Ovary (tissue), 9 donors: Measurements from ENCODE around the gene ASB5. TPM values are rescaled to one million over a fixed set of nuclear protein-coding genes. Genes with fewer than 3 reads are reported as not detected.

Experiments
- DNase-seq, 5 donors: peaks; one replicate each; pipeline ENCODE4 v3.0.0-alpha.2; 2019 to 2020
- H3K27ac ChIP-seq, 2 donors: fragments of 200-600 bp; one replicate each; pipeline versions ENCODE4 v1.5.1 to v1.8.0; 2019 to 2022
- H3K27me3 ChIP-seq: fragments of 200-600 bp; one replicate; pipeline ENCODE4 v1.8.0; 2022
- H3K36me3 ChIP-seq: fragments of 200-600 bp; sonication (generic); one replicate; pipeline ENCODE4 v1.5.1; 2019
- H3K4me1 ChIP-seq: one replicate; pipeline ENCODE4 v1.8.1; 2013; ENCODE audit warnings: mild to moderate bottlenecking, moderate library complexity; ENCODE audit not compliant: insufficient read depth
- H3K4me3 ChIP-seq: fragments of 200-600 bp; sonication (generic); one replicate; pipeline ENCODE4 v1.5.1; 2017
- H3K9me3 ChIP-seq, 2 donors: fragments of 200-600 bp in 1 of 2; sonication (generic) in 1 of 2; one replicate each; pipeline versions ENCODE4 v1.5.1 to v1.8.1; 2013 to 2019; ENCODE audit warnings: mild to moderate bottlenecking in 1 of 2, moderate library complexity in 1 of 2
- CTCF ChIP-seq, 3 donors: fragments of 450-650 bp in 2 of 3; fragments of 200-600 bp in 1 of 3; IDR thresholded peaks; one replicate each; pipeline versions ENCODE4 v1.5.1 to v1.8.0; 2016 to 2022; ENCODE audit warnings: antibody characterized with exemption in 3 of 3, mild to moderate bottlenecking in 1 of 3
- EP300 ChIP-seq: sonication (generic); formaldehyde crosslinking; IDR thresholded peaks from one replicate; pipeline ENCODE4 v1.6.1; 2017; ENCODE audit warnings: antibody characterized with exemption
- POLR2A ChIP-seq: fragments of 450-650 bp; IDR thresholded peaks from one replicate; pipeline ENCODE4 v1.6.1; 2017; ENCODE audit warnings: antibody characterized with exemption, mild to moderate bottlenecking, moderate library complexity
- WGBS, 3 donors: extraction: QIAGEN DNeasy Blood & Tissue Kit in 1 of 3; methylation state at CpG; one replicate each; pipeline versions ENCODE4 v1.1.5 to v1.1.7; 2013 to 2017; 5-methylcytosine and 5-hydroxymethylcytosine counted together
- intact Hi-C, 4 donors: fragments of 100-400 bp; cut with DNase I; formaldehyde crosslinking; loops; one replicate each; pipeline versions ENCODE4 v1.11.0 to v1.15.1; 2022 to 2023
- polyA plus RNA-seq, 2 donors: library from polyadenylated mRNA; stranded (reverse); fragments of 200-250 nt in 1 of 2; fragments of 350-450 nt in 1 of 2; fragmentation: Illumina TruSeq in 1 of 2; extraction: RNeasy Lipid Tissue Mini Kit (QIAGEN cat#74804) in 1 of 2; gene quantifications; one replicate each; pipeline ENCODE4 v1.2.3, GENCODE V29; 2013 to 2014
- total RNA-seq, 7 donors: library from RNA; depleted of rRNA in 2 of 7; stranded (reverse); fragments of >200 nt in 2 of 7; fragmentation: NEBNext Ultra II Directional in 3 of 7; extraction: Animal tissue kit (Norgen Biotek cat#: 25700) in 3 of 7; gene quantifications; one replicate each; pipeline versions ENCODE4 v1.1.0 to v1.2.4, GENCODE V29; 2016 to 2023
- donor health status: DM: no; HTN: no; CAD: no; lungs with moderate emphysema.
- donor health status: DM: no; HTN: no; CAD: no.
- donor health status: Bipolar disorder and iron deficiency.
- donor health status: DM: yes; HTN: yes; CAD: no.
- donor health status: DM: no; HTN: no; CAD: no.
- donor health status: DM: yes; HTN: yes; CAD: no.

ASB5 gene
- total and polyA plus RNA-seq, 9 donors: 0.11 to 0.37 (median 0.23) TPM; not detected in 6

GRCh38 chr4:176230836-176231235 is 38.2 kb downstream of the ASB5 start:
- intact Hi-C loops: no loop called here
- WGBS, 3 donors: 11 to 36% (median 13%) methylated on average over 4 of the region's 4 CpGs
- Histone ChIP-seq H3K36me3 (no peaks in the 10 kb centered on the region), H3K4me1 (no peaks in the 10 kb centered on the region), H3K4me3 (no peak overlapping the region), H3K9me3 (no peaks in the 10 kb centered on the region), H3K27me3 (no peaks in the 10 kb centered on the region), H3K27ac (no peak overlapping the region)
- no peak for TF ChIP-seq POLR2A
- TF ChIP-seq CTCF (IDR thresholded peaks at IDR 0.05): no peak
- no peak for TF ChIP-seq EP300
- DNase-seq: no peak

DNA sequence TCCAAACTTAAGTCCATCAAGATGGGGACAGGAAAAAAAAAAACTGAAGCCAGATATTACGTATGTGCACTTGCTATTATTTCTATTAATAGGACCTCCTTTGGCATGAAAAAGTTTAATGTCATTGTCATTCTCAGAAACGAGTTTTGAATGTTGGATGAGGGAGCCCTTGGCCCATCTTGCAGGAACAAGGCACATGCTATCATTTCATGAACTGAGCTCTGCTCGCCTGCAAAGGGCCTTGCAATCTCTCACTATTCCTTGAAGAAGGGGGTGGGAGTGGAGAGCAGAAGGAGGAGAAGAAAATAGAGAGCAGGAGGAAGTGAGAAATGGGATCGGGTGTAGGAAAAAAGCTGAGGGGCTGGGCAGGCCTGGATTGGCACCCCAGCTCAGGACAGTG is 39.4 kb downstream of the ASB5 start:
- intact Hi-C loops: no loop called here
- DNase-seq: no peak
- H3K4me1 ChIP-seq: no peaks in the 10 kb centered on the region
- H3K36me3 ChIP-seq: no peaks in the 10 kb centered on the region
- H3K27me3 ChIP-seq: no peaks in the 10 kb centered on the region
- H3K9me3 ChIP-seq: no peaks in the 10 kb centered on the region
- TF ChIP-seq POLR2A (no peak), EP300 (no peak), CTCF (IDR thresholded peaks at IDR 0.05) (no peak)
- 73 to 83% (median 77%) methylated on average over 4 of the region's 4 CpGs for WGBS, 3 donors
- H3K4me3 ChIP-seq: no peak overlapping the region
- H3K27ac ChIP-seq: no peak overlapping the region

GRCh38 chr4:176226736-176227135 is 42.3 kb downstream of the ASB5 start:
- no peaks in the 10 kb centered on the region for H3K9me3 ChIP-seq
- intact Hi-C loops: no loop called here
- no peak for TF ChIP-seq POLR2A
- no peak for TF ChIP-seq CTCF (IDR thresholded peaks at IDR 0.05)
- no peak for TF ChIP-seq EP300
- no peaks in the 10 kb centered on the region for H3K4me1 ChIP-seq
- no peak overlapping the region for H3K27ac ChIP-seq
- H3K36me3 ChIP-seq: no peaks in the 10 kb centered on the region
- H3K4me3 ChIP-seq: no peak overlapping the region
- WGBS, 3 donors: 76 to 92% (median 85%) methylated on average over 5 of the region's 5 CpGs
- no peaks in the 10 kb centered on the region for H3K27me3 ChIP-seq
- no peak for DNase-seq

- no peak overlapping the region for H3K27ac ChIP-seq
- no peak overlapping the region for H3K4me3 ChIP-seq
- no peaks in the 10 kb centered on the region for H3K4me1 ChIP-seq
- H3K9me3 ChIP-seq: no peaks in the 10 kb centered on the region
- TF ChIP-seq POLR2A (no peak), CTCF (IDR thresholded peaks at IDR 0.05) (no peak), EP300 (no peak)
- H3K27me3 ChIP-seq: no peaks in the 10 kb centered on the region
- DNase-seq: no peak
- intact Hi-C loops: no loop called here
- H3K36me3 ChIP-seq: no peaks in the 10 kb centered on the region
- 69 to 79% (median 75%) methylated on average over 2 of the region's 2 CpGs for WGBS, 3 donors
These were observed 45.5 kb downstream of the ASB5 start for GRCh38 chr4:176223561-176223960.

GRCh38 chr4:176222149-176222548 is 46.9 kb downstream of the ASB5 start:
- Histone ChIP-seq H3K36me3 (no peaks in the 10 kb centered on the region), H3K9me3 (no peaks in the 10 kb centered on the region), H3K4me1 (no peaks in the 10 kb centered on the region), H3K27ac (no peak overlapping the region), H3K27me3 (no peaks in the 10 kb centered on the region), H3K4me3 (no peak overlapping the region)
- no peak for DNase-seq
- TF ChIP-seq CTCF (IDR thresholded peaks at IDR 0.05) (no peak), EP300 (no peak), POLR2A (no peak)
- WGBS, 3 donors: 73 to 81% (median 77%) methylated on average over 5 of the region's 5 CpGs
- intact Hi-C loops: no loop called here
